SK-N-SH treated with all-trans-retinoic acid at 6 μM for 48 hours (cell line): ENCODE data around the gene ELP1.

Source experiments
- ATAC-seq: fragments of 200-7000 bp; cut with Tn5 transposase; 3 replicates; pipeline ENCODE4 v1.9.1; 2020; ENCODE audit warnings: mild to moderate bottlenecking, moderate library complexity
- BACH2 ChIP-seq: fragments of 250-450 bp; sonication (Bioruptor Pico); IDR thresholded peaks from 2 replicates; pipeline ENCODE4 v1.9.0; 2021; ENCODE audit warnings: mild to moderate bottlenecking, borderline replicate concordance
- CREB5 ChIP-seq: fragments of 250-450 bp; sonication (Bioruptor Pico); IDR thresholded peaks from 2 replicates; pipeline ENCODE4 v1.5.1; 2020; ENCODE audit warnings: low read depth, mild to moderate bottlenecking, moderate library complexity
- CSDC2 ChIP-seq: fragments of 250-450 bp; sonication (Bioruptor Pico); IDR thresholded peaks from 2 replicates; pipeline ENCODE4 v1.5.0; 2020; ENCODE audit warnings: mild to moderate bottlenecking, moderate library complexity
- CSRNP3 ChIP-seq: fragments of 250-450 bp; sonication (Bioruptor Pico); IDR thresholded peaks from 2 replicates; pipeline ENCODE4 v1.5.1; 2021; ENCODE audit warnings: mild to moderate bottlenecking, moderate library complexity
- ESRRG ChIP-seq: fragments of 250-450 bp; sonication (Bioruptor Pico); IDR thresholded peaks from 2 replicates; pipeline ENCODE4 v1.6.1; 2021; ENCODE audit warnings: mild to moderate bottlenecking
- GLIS3 ChIP-seq: fragments of 250-450 bp; sonication (Bioruptor Pico); IDR thresholded peaks from 2 replicates; pipeline ENCODE4 v1.5.0; 2020; ENCODE audit warnings: mild to moderate bottlenecking, moderate library complexity
- ISL1 ChIP-seq: fragments of 250-450 bp; sonication (Bioruptor Pico); IDR thresholded peaks from 2 replicates; pipeline ENCODE4 v2.1.2; 2022; ENCODE audit warnings: mild to moderate bottlenecking, moderate library complexity
- OSR1 ChIP-seq: fragments of 250-450 bp; sonication (Bioruptor Pico); IDR thresholded peaks from 2 replicates; pipeline ENCODE4 v1.8.0; 2022; ENCODE audit warnings: moderate library complexity, mild to moderate bottlenecking, inconsistent platforms
- PATZ1 ChIP-seq: fragments of 250-450 bp; sonication (Bioruptor Pico); IDR thresholded peaks from 2 replicates; pipeline ENCODE4 v1.8.0; 2020; ENCODE audit warnings: mild to moderate bottlenecking, moderate library complexity, borderline replicate concordance
- POU6F1 ChIP-seq: fragments of 250-450 bp; sonication (Bioruptor Pico); IDR thresholded peaks from 2 replicates; pipeline ENCODE4 v1.8.0; 2021; ENCODE audit warnings: low read depth, mild to moderate bottlenecking, moderate library complexity, borderline replicate concordance
- PPARA ChIP-seq: fragments of 250-450 bp; sonication (Bioruptor Pico); IDR thresholded peaks from 2 replicates; pipeline ENCODE4 v1.5.0; 2020; ENCODE audit warnings: mild to moderate bottlenecking, borderline replicate concordance
- RARB ChIP-seq: fragments of 250-450 bp; sonication (Bioruptor Pico); IDR thresholded peaks from 2 replicates; pipeline ENCODE4 v1.8.0; 2021; ENCODE audit warnings: mild to moderate bottlenecking, moderate library complexity
- SNAI2 ChIP-seq: fragments of 250-450 bp; sonication (Bioruptor Pico); IDR thresholded peaks from 2 replicates; pipeline ENCODE4 v1.5.0; 2020; ENCODE audit warnings: mild to moderate bottlenecking, moderate library complexity
- TCF4 ChIP-seq: fragments of 250-450 bp; sonication (Bioruptor Pico); IDR thresholded peaks from 2 replicates; pipeline ENCODE4 v1.8.0; 2021; ENCODE audit warnings: mild to moderate bottlenecking, moderate library complexity, borderline replicate concordance
- TOX ChIP-seq: fragments of 250-450 bp; sonication (Bioruptor Pico); IDR thresholded peaks from 2 replicates; pipeline ENCODE4 v1.8.0; 2021; ENCODE audit warnings: mild to moderate bottlenecking, moderate library complexity, borderline replicate concordance
- TSHZ2 ChIP-seq: fragments of 250-450 bp; sonication (Bioruptor Pico); IDR thresholded peaks from 2 replicates; pipeline ENCODE4 v1.5.0; 2020; ENCODE audit warnings: mild to moderate bottlenecking, moderate library complexity
- ZC3H10 ChIP-seq: fragments of 250-450 bp; sonication (Bioruptor Pico); IDR thresholded peaks from 2 replicates; pipeline ENCODE4 v1.5.1; 2021; ENCODE audit warnings: mild to moderate bottlenecking, moderate library complexity
- ZFP3 ChIP-seq: fragments of 250-450 bp; sonication (Bioruptor Pico); IDR thresholded peaks from 2 replicates; pipeline ENCODE4 v1.5.0; 2020; ENCODE audit warnings: mild to moderate bottlenecking, moderate library complexity
- ZNF565 ChIP-seq: fragments of 450-650 bp; formaldehyde crosslinking; conservative IDR thresholded peaks from 2 replicates; pipeline ENCODE4 v1.5.0; 2020; ENCODE audit warnings: low read depth, mild to moderate bottlenecking, moderate library complexity
- ZNF70 ChIP-seq: fragments of 450-650 bp; formaldehyde crosslinking; IDR thresholded peaks from 2 replicates; pipeline ENCODE4 v1.5.0; 2020; ENCODE audit warnings: mild to moderate bottlenecking, moderate library complexity
- ZNF8 ChIP-seq: fragments of 450-650 bp; formaldehyde crosslinking; IDR thresholded peaks from 2 replicates; pipeline ENCODE4 v1.5.0; 2020; ENCODE audit warnings: mild to moderate bottlenecking, moderate library complexity

Gene ELP1

GRCh38 chr9:108867829-108868228, 66.1 kb downstream of the ELP1 start (continued):
- no peak for TF ChIP-seq ZC3H10
- TF ChIP-seq ZNF70 (CRISPR knock-in tag) = no peak

- TF ChIP-seq PATZ1 (CRISPR knock-in tag) (no peak), OSR1 (no peak), BACH2 (CRISPR knock-in tag) (no peak), TOX (CRISPR knock-in tag) (no peak), ZNF565 (no peak), POU6F1 (no peak), PPARA (CRISPR knock-in tag) (no peak), ZNF8 (no peak), GLIS3 (CRISPR knock-in tag) (no peak), ESRRG (CRISPR knock-in tag) (no peak), CSRNP3 (CRISPR knock-in tag) (no peak), ZNF70 (CRISPR knock-in tag) (no peak), TCF4 (CRISPR knock-in tag) (no peak), ZFP3 (CRISPR knock-in tag) (no peak), CSDC2 (CRISPR knock-in tag) (no peak), RARB (CRISPR knock-in tag) (no peak), ISL1 (no peak), CREB5 (CRISPR knock-in tag) (no peak), SNAI2 (CRISPR knock-in tag) (no peak), ZC3H10 (no peak)
- TF ChIP-seq, all 23 proteins: peak for 0
- ATAC-seq = no peak
Measured at GRCh38 chr9:108867116-108867515, 66.8 kb downstream of the ELP1 start.

- TF ChIP-seq RARB (CRISPR knock-in tag) (no peak), ZNF70 (CRISPR knock-in tag) (no peak), TOX (CRISPR knock-in tag) (no peak), BACH2 (CRISPR knock-in tag) (no peak), ZFP3 (CRISPR knock-in tag) (no peak), POU6F1 (no peak), TSHZ2 (no peak), TCF4 (CRISPR knock-in tag) (no peak), GLIS3 (CRISPR knock-in tag) (no peak), PATZ1 (CRISPR knock-in tag) (no peak)
- TF ChIP-seq, all 23 proteins: peak for 0
- no peak for ATAC-seq
Measured at GRCh38 chr9:108866001-108866420, 67.9 kb downstream of the ELP1 start.
